ENCODE results near the gene CLBA1.
"Not testable (repeated sequence)": the region's sequence is repeated elsewhere in the genome, so short reads cannot be mapped to it uniquely, and the experiment has no call there.

DNA sequence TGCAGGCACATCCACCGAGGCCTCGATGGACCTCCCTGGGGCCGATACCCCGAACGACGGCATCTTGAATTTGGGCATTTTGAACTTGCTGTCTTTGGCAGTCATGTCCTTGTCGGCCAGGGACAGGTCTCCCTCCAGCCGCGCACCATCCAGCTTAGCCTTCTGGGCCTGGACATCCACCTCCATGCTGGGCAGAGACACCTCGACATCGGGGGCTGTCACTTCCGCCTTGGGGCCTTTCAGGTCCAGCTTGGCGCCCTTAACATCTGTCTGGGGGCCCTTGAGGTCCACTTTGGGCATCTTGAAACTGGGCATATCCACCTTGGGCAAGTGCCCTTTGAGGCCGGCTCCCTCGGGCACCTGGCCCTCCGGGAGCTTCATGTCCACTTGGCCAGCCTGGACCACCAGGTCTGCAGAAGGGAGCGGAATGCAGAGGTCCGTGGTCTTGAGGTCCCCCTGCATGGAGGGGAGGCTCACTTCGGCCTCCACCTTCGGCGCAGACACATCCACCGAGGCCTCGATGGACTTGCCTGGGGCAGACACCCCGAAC, 36.1 kb upstream of the CLBA1 start:
- not testable (repeated sequence) for TF ChIP-seq ZNF341 (tag by site-specific recombination; IDR thresholded peaks at IDR 0.05; ENCODE audit: low read depth); CTCF (tag by site-specific recombination; IDR thresholded peaks at IDR 0.05); TCF7L2 (IDR thresholded peaks at IDR 0.05; ENCODE audit: borderline replicate concordance, low read depth, low read length); ZNF221 (tag by site-specific recombination; IDR thresholded peaks at IDR 0.05; ENCODE audit: borderline replicate concordance); ZNF670 (tag by site-specific recombination; IDR thresholded peaks at IDR 0.05; ENCODE audit: low read depth); ZNF169 (tag by site-specific recombination; IDR thresholded peaks at IDR 0.05); HOXA7 (CRISPR knock-in tag; IDR thresholded peaks at IDR 0.05; ENCODE audit: borderline replicate concordance); ZNF350 (tag by site-specific recombination; IDR thresholded peaks at IDR 0.05); ZBTB8A (tag by site-specific recombination; IDR thresholded peaks at IDR 0.05); ZNF521 (tag by site-specific recombination; IDR thresholded peaks at IDR 0.05)
